Measurements from ENCODE around the gene UPF1. TPM values are rescaled to one million over a fixed set of nuclear protein-coding genes. Genes with fewer than 3 reads are reported as not detected.

UPF1 gene
- total RNA-seq, 4 donors from 2014 or later: 84.2 to 153 (median 91.9) TPM

DNA sequence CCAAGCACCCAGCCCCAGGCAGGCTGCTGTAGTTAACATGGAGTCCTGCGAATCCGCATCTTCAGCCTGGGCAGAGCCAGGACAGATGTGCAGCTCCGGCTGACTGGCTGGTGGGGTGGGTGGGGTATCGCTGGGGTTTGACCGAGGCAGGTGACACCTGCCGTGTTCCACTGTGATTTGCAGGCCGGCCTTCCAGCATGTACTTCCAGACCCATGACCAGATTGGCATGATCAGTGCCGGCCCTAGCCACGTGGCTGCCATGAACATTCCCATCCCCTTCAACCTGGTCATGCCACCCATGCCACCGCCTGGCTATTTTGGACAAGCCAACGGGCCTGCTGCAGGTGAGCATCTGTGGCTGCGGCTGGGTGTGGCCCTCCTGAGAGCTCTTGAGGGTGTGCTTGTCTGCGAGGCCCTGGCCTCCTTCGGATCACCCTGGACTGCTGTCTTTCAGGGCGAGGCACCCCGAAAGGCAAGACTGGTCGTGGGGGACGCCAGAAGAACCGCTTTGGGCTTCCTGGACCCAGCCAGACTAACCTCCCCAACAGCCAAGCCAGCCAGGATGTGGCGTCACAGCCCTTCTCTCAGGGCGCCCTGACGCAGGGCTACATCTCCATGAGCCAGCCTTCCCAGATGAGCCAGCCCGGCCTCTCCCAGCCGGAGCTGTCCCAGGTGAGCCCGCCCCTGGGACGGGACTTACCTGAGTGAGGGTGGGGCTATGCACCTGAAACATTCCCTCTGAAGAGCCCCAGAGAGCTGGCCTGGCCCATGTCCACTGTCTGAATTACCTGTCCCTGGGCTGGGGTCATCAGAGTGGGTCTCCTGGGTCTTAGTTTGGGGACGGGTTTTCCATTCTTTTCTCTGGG is 33.6 kb downstream of the UPF1 start:
- intact Hi-C loops (cut with DNase I; ENCODE audit: low total_unique reads) (no loop called here), in situ Hi-C loops (cut with MboI; ENCODE audit: low pct_ligation_motif_present in 1 of 4, low pct_unique_long_range_greater_than_20kb in 1 of 4, low sequenced_read_pairs in 3 of 4) (loop anchor here in 1 of 4 donors (25.0 kb wide), 1 partner anchor 403 kb away; no protein-coding TSS in a partner anchor)
- H3K27me3 ChIP-seq: peaks cover 13% of the 10 kb centered on the region
- 83 to 89% methylated on average over 5 to 20 of the region's 27 CpGs for WGBS, 2 donors (ENCODE audit: low coverage in 1 of 2)
- no peak overlapping the region for H3K27ac ChIP-seq
- H3K4me3 ChIP-seq: no peak overlapping the region
- no peaks in the 10 kb centered on the region for H3K9me3 ChIP-seq
- peaks cover 0 to 13% (median 11%) of the 10 kb centered on the region in 4 donors for H3K4me1 ChIP-seq
- peaks cover 0 to 61% (median 31%) of the 10 kb centered on the region in 4 donors for H3K36me3 ChIP-seq
- DNase-seq: no peak
- TF ChIP-seq, protein P1, sequence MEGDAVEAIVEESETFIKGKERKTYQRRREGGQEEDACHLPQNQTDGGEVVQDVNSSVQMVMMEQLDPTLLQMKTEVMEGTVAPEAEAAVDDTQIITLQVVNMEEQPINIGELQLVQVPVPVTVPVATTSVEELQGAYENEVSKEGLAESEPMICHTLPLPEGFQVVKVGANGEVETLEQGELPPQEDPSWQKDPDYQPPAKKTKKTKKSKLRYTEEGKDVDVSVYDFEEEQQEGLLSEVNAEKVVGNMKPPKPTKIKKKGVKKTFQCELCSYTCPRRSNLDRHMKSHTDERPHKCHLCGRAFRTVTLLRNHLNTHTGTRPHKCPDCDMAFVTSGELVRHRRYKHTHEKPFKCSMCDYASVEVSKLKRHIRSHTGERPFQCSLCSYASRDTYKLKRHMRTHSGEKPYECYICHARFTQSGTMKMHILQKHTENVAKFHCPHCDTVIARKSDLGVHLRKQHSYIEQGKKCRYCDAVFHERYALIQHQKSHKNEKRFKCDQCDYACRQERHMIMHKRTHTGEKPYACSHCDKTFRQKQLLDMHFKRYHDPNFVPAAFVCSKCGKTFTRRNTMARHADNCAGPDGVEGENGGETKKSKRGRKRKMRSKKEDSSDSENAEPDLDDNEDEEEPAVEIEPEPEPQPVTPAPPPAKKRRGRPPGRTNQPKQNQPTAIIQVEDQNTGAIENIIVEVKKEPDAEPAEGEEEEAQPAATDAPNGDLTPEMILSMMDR (IDR thresholded peaks at IDR 0.05): no peak
- no peak for TF ChIP-seq EP300 (IDR thresholded peaks at IDR 0.05; ENCODE audit: low read depth)

DNA sequence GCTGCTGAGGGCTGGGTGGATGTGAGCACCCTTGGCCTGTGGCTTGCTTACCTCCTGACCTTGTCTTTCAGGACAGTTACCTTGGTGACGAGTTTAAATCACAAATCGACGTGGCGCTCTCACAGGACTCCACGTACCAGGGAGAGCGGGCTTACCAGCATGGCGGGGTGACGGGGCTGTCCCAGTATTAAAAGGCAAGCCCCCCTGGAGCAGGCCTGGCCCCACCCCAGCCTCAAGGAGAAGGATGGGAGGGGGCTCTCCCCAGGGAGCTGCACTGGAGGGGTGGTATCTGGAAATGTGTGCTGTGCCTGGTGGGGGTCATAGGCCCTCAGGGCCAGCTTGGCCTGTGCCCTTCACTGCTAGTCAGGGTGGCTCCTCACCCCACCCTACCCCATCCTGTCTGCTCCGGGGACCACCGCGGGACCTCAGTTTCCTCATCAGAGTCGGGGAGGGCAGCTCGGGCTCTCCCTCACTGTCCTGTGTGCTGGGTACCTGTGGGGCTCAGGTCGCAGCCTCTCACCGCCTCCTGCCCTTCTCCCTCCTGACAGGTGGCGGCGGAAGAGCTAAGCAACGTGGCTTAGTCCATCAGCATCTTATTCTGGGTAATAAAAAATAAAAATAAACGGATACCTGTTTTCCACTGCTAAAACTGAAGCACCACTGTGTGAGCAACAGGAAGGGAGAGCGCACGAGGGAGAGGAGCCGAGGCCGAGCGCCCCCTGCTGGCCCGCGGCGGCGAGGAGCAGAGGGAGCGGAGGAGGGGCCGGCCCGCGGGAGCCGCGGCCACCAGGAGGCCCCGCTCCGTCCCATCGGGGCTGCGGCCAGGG is 34.4 kb downstream of the UPF1 start:
- no peak overlapping the region for H3K27ac ChIP-seq
- H3K36me3 ChIP-seq: peaks cover 0 to 52% (median 26%) of the 10 kb centered on the region in 4 donors
- TF ChIP-seq POLR2AphosphoS5 (IDR thresholded peaks at IDR 0.05) (peak in 1 of 3 donors; percentile 13), POLR2A (IDR thresholded peaks at IDR 0.05) (no peak)
- TF ChIP-seq, protein P1 (IDR thresholded peaks at IDR 0.05): peak; percentile 87 to 99 (median 98)
- WGBS, 2 donors (ENCODE audit: low coverage in 1 of 2): 38% methylated on average over 36 of the region's 38 CpGs; no CpG with 5 or more reads in 1 of the 2 donors
- H3K27me3 ChIP-seq: peaks cover 19% of the 10 kb centered on the region
- peak; percentile 62 for DNase-seq
- H3K9me3 ChIP-seq: no peaks in the 10 kb centered on the region
- intact Hi-C loops (cut with DNase I; ENCODE audit: low total_unique reads) (no loop called here), in situ Hi-C loops (cut with MboI; ENCODE audit: low pct_ligation_motif_present in 1 of 4, low pct_unique_long_range_greater_than_20kb in 1 of 4, low sequenced_read_pairs in 3 of 4) (loop anchor here in 1 of 4 donors (25.0 kb wide), 1 partner anchor 404 kb away; no protein-coding TSS in a partner anchor)
- H3K4me3 ChIP-seq: no peak overlapping the region
- peaks cover 0 to 15% (median 12%) of the 10 kb centered on the region in 4 donors for H3K4me1 ChIP-seq

DNA sequence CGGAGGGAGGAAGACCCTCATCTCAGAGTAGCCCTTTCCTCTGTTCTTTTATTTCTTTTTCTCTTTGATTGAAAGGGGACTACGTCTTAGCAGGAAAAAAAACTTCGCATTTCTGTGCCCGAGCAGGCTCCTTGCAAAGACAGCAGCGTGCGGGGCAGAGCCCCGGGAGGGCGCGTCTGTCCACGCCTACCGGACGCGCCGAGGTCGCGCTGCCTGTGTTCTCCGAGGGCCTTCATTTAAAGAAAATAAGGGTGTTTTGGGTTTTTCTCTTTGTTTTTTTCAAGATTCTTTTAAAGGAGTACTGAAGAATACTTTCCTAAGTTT is 35.0 kb downstream of the UPF1 start:
- TF ChIP-seq, protein P1 (IDR thresholded peaks at IDR 0.05): peak in 3 of 5 experiments; percentile 5 to 40 (median 22)
- no peak for TF ChIP-seq POLR2AphosphoS5 (IDR thresholded peaks at IDR 0.05)
- no peak for TF ChIP-seq POLR2A (IDR thresholded peaks at IDR 0.05)
- no peak for TF ChIP-seq EP300 (IDR thresholded peaks at IDR 0.05; ENCODE audit: low read depth)
- 75 to 76% methylated on average over 16 to 17 of the region's 17 CpGs for WGBS, 2 donors (ENCODE audit: low coverage in 1 of 2)
- no peak overlapping the region for H3K27ac ChIP-seq
- H3K27me3 ChIP-seq: peaks cover 19% of the 10 kb centered on the region
- H3K36me3 ChIP-seq: peaks cover 0 to 47% (median 24%) of the 10 kb centered on the region in 4 donors
- H3K4me1 ChIP-seq: peaks cover 0 to 15% (median 12%) of the 10 kb centered on the region in 4 donors
- in situ Hi-C loops (cut with MboI; ENCODE audit: low pct_ligation_motif_present in 1 of 4, low pct_unique_long_range_greater_than_20kb in 1 of 4, low sequenced_read_pairs in 3 of 4) (loop anchor here in 1 of 4 donors (25.0 kb wide), 1 partner anchor 404 kb away; no protein-coding TSS in a partner anchor), intact Hi-C loops (cut with DNase I; ENCODE audit: low total_unique reads) (no loop called here)
- no peaks in the 10 kb centered on the region for H3K9me3 ChIP-seq
- no peak for DNase-seq
- no peak overlapping the region for H3K4me3 ChIP-seq

DNA sequence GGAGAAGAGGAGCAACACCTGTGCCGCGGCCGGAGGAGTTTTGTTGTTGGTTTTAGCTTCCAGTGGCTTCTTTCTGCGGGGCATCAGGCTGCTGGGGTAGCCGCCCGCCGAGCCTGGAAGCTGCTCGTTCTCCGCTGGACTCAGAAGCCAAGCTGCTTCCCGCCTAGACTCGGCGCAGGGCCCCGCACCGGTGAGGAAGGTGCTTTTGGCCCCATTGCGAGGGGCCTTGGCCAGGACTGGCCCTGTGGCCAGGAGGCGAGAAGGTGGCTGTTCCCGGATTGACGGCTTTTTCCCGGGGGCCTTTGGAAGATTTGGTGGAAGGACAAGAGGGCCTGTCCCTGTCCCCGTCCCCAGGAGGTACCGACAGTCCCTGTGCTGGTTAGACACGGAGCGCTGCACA is 35.4 kb downstream of the UPF1 start:
- Histone ChIP-seq H3K27ac (no peak overlapping the region), H3K4me3 (no peak overlapping the region), H3K36me3 (peaks cover 0 to 43% (median 21%) of the 10 kb centered on the region in 4 donors), H3K9me3 (no peaks in the 10 kb centered on the region), H3K27me3 (peaks cover 19% of the 10 kb centered on the region), H3K4me1 (peaks cover 0 to 15% (median 12%) of the 10 kb centered on the region in 4 donors)
- no peak for DNase-seq
- in situ Hi-C loops (cut with MboI; ENCODE audit: low pct_ligation_motif_present in 1 of 4, low pct_unique_long_range_greater_than_20kb in 1 of 4, low sequenced_read_pairs in 3 of 4): loop anchor here in 1 of 4 donors (25.0 kb wide), 1 partner anchor 405 kb away; no protein-coding TSS in a partner anchor
- WGBS, 2 donors (ENCODE audit: low coverage in 1 of 2): 91% methylated on average over 23 of the region's 23 CpGs; no CpG with 5 or more reads in 1 of the 2 donors
- TF ChIP-seq, protein P1 (IDR thresholded peaks at IDR 0.05): no peak
- TF ChIP-seq POLR2AphosphoS5 (IDR thresholded peaks at IDR 0.05) (no peak), EP300 (IDR thresholded peaks at IDR 0.05; ENCODE audit: low read depth) (no peak), POLR2A (IDR thresholded peaks at IDR 0.05) (no peak)
- intact Hi-C loops (cut with DNase I; ENCODE audit: low total_unique reads): no loop called here

Measured in transverse colon (tissue), 4 donors.